HG03159 (cell line): ENCODE results near the gene KLRC2.
"Not testable (repeated sequence)": the region's sequence is repeated elsewhere in the genome, so short reads cannot be mapped to it uniquely, and the experiment has no call there.

Experiments
- ATAC-seq: cut with Tn5 transposase; IDR thresholded peaks from one replicate; pipeline ENCODE4 v1.9.1; 2021; ENCODE audit warnings: mild to moderate bottlenecking, moderate library complexity; ENCODE audit not compliant: unreplicated experiment

Gene KLRC2

DNA sequence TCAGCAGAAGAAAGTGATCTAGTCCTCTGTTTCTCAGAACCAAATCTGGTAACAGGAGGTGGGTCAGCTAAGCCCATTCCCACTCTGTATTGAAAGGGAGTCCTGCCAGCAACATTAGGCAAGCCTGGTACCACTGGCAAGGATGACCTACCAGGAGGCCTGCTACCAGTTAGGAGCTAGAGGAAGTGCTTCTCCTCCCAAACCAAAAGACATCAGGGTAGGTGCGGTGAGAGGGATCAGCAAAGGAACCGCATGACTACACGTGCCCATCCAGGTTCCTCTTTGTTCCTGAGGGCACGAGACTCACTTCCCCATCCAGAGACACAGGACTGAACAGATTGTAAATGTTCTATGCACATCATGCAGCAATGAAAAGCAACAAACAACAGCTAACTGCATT, 29.1 kb downstream of the KLRC2 start:
- ATAC-seq: no peak

DNA sequence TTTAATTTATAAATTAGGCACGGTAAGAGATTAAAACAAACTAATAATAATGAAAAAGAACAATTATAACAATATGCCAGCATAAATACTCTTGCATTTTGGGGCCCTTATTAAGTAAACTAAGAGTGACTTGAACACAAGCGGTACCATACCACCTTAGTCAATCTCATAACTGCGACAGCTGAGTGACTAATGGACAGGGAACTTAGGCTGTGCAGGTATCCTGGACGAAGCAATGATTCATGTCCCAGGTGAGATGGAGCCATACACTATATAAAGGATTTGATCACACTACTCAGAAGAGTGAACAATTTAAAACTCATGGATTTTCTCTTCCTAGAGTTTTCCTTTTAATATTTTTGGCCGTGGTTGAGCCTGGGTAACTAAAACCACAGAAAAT, 30.5 kb downstream of the KLRC2 start:
- no peak for ATAC-seq

DNA sequence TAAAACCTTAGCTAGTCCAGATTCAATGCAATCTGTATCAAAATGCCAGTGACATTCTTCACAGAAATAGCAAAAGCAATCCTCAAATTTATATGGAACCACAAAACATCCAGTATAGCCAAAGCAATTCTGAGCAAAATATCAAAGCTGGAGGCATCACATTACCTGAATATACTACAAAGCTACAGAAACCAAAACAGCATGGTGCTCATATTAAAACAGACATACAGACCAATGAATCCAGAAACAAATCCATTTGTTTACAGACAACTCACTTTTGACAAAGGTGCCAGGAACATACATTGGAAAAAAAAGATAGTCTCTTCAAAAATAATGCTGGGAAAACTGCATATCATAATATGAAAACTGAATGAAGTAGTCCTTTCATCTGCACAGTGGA, 31.0 kb downstream of the KLRC2 start:
- ATAC-seq: no peak

DNA sequence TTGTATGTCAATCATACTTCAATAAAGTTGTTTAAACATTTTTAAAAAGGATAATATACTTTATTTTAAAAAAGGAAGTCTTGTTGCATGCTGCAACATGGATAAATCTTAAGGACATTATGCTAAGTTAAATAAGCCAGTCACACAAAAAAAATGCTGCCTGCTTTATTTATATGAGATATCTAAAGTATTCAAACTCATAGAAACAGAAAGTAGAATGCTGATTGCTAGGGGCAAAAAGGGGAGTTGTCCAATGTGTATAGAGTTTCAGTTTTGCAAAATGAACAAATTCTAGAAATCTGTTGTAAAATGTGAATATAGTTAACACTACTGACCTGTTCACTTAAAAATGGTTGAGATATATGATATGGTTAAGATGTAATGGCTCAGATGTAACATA, 35.0 kb downstream of the KLRC2 start:
- no peak for ATAC-seq

DNA sequence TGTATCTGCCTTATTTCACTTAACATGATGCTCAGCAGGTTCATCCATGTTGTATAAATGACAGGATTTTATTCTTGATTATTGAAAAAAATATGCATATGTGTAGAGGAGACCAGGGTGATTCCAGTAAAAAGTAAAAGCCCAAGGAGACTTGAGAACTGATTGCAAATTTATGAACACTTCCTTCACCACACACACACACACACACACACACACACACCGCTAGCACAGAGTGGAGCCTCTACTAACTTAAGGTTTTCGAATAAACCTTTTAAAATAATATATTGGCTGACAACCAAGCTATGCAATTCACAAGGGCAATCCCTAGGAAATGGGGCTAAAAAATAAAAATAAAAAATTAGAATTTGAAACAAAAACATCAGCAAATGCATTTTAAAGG, 37.6 kb downstream of the KLRC2 start:
- ATAC-seq: no peak

DNA sequence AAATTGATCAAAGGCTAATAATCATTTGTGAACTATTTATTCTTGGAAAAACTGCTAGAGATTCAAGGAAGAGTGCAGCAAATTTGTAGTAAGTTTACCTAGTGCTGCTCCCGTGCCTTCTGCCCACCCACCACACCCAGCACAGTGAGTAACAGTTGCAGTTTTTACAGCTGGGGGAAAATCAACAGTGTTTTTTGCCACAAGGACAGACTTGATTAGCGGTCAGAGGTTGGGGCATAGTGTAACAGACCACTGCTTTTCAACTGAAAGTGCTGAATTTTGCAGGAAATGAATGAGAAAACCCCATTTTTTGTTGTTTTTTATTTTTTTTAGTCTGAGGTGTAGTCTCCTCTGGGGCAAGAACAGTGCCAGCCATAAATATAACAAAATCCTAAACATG, 38.5 kb downstream of the KLRC2 start:
- no peak for ATAC-seq

DNA sequence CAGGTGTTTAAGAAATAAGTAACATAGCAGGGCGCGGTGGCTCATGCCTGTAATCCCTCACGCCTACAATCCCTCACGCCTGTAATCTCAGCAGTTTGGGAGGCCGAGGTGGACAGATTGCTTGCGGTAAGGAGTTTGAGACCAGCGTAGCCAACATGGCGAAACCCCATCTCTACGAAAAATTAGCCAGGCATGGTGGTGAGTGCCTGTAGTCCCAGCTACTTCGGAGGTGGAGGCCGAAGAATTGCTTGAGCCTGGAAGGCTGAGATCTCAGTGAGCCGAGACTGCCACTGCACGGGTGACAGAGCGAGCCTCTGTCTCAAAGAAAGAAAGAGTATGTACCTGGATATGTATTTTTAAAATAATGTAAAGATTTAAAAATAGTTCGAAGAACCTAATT, 39.6 kb downstream of the KLRC2 start:
- not testable (repeated sequence) for ATAC-seq

DNA sequence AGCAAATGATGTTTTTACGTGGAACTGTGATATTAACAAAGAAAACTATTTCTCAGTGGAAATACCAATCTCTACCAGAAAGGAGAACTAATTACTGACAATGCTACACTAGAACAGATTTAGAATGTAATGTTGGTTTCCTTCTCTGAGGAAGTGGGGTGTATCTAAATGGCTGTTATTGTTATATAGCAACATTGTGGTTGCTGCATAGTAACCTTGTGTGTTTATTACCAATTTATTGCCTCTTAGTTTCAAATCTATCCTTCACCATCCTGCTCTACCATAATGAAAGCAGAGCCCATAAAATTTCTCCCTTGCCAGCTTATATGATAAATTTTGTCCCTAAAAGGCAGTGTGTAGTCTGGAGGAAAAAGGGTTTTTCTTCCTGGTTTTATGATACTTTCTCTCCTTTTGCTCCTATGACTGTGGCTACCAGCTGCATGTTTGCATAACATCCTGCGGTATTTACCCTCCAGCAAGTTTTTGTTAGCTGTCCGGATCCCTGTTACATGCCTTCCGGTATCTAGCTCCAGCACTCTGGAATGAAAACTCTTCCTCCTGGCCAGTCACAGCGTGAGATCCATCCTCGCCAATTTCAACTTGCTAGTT, 40.3 kb downstream of the KLRC2 start:
- ATAC-seq: peak; percentile 89

DNA sequence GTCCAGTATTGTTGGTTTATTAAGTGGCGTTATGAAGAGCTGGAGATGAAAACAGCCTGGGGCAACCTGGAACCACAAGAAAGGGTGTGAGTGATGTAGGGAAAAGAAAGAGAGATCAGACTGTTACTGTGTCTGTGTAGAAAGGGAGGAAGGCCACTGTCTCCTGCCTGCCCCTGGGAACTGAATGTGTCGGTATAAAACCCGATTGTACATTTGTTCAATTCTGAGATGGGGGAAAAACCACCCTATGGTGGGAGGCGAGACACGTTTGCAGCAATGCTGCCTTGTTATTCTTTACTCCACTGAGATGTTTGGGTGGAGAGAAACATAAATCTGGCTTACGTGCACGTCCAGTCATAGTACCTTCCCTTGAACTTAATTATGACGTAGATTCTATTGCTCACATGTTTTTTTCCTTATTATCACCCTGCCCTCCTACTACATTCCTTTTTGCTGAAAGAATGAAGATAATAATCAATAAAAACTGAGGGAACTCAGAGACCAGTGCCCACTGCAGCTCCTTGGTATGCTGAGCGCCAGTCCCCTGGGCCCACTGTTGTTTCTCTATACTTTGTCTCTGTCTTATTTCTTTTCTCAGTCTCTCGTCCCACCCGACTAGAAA, 41.2 kb downstream of the KLRC2 start:
- ATAC-seq: not testable (repeated sequence)

DNA sequence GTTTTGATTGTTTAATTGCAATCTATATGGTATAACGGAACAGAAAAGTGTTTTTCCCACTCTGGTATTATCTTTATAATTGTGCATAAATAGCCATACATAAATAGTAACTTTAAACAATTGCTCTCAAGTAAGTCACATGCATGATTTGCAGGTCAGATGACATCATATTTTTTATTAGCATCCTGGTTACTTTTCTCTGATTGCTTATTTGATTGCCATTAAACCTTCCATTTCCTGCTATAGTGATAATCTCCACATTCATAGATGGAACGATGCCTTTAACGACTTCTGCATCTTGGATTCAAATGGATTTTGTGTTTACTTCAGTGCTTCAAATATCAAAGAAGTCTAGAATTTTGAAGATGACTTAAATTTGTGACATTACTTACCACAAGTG, 42.5 kb downstream of the KLRC2 start:
- ATAC-seq: no peak

DNA sequence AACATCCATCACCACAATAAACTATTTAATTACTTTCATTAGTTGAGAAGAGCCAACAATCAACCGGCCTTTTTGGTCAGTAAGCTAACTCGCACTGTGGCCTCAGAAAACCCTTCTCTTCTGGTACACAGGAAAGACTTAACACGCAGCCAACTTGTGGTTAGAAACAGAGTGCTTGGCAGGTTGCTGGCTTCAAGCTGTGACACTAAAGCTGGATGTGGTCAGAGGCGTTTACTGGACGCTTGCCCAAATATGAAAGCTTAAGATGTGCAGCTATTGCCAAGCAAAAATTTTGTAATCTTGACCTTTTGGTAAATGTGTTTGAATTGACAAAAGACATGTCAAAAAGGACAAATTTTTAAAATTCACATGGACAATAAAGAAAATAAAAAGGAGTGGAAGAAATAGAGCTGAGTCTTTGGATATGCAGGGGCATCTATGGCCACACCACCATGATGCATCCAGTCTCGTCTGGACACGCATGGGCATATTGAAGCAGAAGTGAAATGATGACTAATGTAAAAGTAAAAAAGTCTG, 43.3 kb downstream of the KLRC2 start:
- peak; percentile 70 for ATAC-seq

DNA sequence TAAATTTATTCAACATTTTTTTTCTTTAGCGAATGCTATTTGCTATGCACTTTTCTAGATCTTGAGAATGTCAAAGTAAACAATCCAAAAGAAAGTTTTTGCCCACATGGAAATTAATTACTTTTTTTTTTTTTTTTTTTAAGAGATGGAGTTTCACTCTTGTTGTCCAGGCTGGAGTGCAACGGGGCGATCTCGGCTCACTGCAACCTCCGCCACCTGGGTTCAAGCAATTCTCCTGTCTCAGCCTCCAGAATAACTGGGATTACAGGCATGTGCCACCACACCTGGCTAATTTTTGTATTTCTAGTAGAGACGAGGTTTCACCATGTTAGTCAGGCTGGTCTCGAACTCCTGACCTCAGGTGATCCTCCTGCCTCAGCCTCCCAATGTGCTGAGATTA, 44.8 kb downstream of the KLRC2 start:
- not testable (repeated sequence) for ATAC-seq

DNA sequence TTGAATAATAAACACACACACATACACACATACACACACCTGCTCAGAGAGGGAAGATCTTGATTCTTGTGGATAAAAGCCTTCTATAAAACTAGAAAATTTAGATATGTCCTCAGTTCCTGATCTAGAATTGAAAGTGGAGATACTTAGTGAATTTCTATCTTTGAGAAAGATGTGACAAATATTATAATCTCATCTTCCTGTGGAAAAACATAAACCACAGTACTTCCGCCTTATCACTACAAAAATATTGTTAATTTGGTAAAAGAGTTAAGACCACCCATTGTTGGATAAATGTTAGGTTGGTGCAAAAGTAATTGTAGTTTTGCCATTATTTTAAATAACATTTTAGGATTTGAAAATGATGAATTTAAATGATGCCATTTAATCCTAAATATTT, 45.9 kb downstream of the KLRC2 start, which contains the start of gene KLRK1:
TSS of gene KLRK1 (minus strand) at position 138 of the 400 bp plus-strand sequence. CDS start 1,231 bp downstream, outside the sequence.
- ATAC-seq: no peak

DNA sequence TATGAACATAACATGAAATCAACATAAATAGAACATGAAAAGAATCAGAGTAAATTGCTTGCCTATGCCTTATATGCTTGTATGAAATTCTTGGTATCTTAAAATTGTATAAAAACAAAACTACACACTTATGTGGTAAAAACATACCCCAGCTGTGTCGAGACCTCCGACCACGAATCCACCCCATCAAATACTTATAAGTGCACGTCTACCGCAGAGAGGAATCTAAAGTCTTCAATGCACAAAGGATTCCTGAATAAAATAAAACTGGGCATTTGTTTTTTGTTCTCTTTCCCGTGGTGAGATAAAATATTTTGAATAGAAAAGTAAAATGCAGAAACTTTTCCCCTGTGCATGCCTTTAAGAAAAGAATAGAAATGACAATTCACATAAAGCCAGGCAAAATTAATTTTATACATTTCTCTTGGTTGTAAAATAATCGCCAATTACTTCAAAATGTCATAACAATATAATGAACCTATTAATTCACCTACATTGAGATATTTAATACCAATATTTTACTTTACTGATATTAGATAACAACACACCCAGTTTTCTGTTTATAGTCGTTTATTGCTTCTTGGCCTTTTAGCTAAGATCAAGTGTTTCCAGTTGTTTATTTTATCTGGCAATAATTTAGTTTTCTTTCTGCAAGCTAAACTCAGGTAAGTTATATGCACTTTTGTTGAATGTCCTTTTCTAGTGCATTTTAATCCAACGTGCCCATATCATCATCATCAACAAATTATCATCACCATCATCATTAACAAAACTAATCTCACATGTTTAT, 47.0 kb downstream of the KLRC2 start:
- ATAC-seq: no peak

DNA sequence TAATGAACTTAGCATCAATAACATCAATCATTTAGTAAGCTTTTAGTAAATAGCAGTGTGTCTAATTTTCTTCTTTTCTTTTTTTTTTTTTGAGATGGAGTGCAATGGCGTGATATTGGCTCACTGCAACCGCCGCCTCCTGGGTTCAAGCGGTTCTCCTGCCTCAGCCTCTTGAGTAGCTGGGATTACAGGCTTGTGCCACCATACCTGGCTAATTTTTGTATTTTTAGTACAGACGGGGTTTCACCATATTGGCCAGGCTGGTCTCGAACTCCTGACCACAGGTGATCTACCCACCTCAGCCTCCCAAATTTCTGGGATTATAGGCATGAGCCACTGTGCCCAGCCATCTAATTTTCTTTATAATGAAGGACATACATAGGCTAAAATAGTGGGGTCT, 48.3 kb downstream of the KLRC2 start:
- ATAC-seq: not testable (repeated sequence)

DNA sequence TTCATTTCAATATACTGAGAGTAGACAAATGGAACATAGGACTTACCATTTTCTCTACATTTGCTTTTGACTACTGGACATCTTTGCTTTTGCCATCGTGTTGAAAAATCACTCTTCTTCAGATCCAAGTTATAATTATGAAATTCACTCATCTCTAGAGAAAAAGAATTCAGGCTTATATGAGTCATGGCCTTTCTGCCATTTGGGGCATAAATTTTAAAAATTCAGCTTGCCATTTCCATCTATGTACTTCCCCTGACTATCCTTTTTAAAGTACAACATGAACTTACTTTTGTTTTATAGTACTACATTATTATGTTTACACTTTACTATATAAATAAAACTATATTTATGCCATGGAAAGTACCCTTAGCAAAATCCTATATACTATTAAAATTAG, 49.0 kb downstream of the KLRC2 start:
- no peak for ATAC-seq

DNA sequence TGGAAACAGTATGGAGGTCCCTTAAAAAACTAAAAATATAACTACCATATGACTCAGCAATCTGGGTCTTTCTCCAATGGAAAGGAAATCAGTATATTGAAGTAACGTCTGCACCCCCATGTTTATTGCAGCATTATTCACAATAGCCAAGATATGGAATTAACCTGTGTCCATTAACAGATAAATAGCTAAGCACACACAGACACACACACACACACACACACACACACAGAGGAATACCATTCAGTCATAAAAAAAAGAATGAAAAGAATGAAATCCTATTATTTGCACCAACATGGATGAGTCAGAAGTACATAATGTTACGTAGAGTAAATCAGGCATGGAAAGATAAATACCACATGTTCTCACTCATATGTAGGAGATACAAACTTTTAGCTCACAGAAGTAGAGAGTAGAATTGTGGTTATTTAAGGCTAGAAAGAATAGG, 50.6 kb downstream of the KLRC2 start:
- no peak for ATAC-seq

DNA sequence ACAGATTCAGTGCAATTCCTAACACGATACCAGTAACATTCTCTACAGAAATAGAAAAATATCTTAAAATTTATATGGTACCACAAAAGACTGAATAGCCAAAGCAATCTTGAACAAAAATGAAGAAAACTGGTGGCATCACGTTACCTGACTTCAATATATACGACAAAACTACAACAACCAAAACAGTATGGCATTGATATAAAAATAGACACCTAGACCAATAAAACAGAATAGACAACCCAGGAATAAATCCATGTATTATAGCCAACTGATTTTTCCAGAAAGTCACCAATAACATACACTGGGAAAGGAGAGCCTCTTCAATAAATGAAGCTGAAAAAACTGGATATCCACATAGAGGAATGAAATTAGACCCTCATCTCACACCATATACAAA, 51.6 kb downstream of the KLRC2 start:
- no peak for ATAC-seq

DNA sequence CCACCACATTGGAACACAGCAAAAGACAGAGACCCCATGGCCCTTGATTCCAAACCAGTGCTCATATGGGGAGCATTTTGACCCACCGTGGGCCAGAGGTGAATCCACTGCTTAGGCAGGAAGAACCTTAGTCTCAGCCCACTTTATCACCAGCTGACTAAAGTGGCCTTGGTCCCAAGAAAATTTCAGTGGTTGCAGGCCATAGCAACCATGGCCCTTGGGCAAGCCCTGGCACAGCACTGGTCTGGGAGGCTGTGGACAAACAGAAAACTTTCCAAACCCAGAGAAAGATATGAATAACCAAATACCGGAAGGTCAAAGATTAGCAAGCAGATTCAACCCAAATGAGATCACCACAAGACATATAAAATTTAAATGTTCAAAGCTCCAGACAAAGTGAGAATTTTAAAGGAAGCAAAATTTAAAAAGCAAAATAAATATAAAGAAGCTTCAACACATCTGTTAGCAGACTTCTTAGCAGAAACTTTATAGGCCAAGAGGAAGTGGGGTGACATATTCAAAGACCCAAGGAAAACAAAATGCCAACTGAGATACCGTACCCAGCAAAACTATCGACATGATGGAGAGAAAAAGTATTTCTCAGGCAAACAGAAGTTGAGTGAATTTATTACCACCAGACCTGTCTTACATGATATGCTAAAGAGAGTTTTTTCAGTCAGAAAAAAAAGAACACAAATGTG, 53.7 kb downstream of the KLRC2 start:
- no peak for ATAC-seq
